HG03139 (cell line): ENCODE results near the gene UAP1L1.

Source experiments
- ATAC-seq: cut with Tn5 transposase; IDR thresholded peaks from one replicate; pipeline ENCODE4 v1.9.1; 2021; ENCODE audit not compliant: unreplicated experiment

UAP1L1 gene

DNA sequence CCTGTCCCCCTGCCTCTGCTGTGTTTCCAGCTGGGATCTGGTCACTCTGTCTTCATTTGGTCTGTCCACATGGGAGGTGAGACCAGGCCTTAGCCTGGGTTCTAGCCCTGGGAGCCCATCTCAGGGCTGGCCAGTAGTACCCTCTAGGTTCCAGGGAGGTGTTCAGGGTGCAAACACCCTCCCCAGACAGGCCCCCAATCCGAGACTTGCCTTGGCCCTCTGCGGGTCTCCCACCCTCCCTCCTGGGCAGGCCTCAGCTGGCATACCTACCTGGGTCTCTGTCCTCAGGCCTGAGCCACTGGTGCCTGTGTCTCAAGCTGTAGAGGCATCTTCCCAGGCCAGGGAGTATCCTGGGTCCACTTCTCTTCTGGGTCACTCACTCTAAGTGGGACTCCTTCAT lies 6.0 kb upstream of the UAP1L1 start:
- ATAC-seq, result no peak

- no peak for ATAC-seq
Measured at GRCh38 chr9:137073992-137074399, 3.3 kb upstream of the UAP1L1 start.

GRCh38 chr9:137074657-137075274 lies 2.6 kb upstream of the UAP1L1 start:
- ATAC-seq, result no peak

GRCh38 chr9:137075275-137075775 lies 2.0 kb upstream of the UAP1L1 start:
- no peak for ATAC-seq

DNA sequence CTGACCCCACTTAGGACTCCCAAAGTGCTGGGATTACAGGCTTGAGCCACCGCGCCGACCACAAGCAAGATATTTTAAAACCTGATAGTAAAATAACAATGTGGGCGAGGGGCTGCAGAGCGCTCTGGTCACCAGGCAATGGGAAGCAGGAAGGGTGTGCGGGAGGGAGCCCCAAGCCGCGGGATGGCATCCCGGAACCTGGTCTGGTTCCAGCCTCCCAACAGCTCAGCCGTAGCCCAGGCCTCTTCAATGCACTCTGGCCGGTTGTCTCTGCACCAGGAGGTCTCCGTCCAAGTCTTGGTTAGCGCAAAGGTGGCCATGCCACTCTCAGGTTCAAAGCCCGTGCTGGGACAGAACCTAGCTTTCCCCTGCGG lies 694 bp upstream of the UAP1L1 start:
- ATAC-seq, result no peak

- ATAC-seq, result no peak
Measured at GRCh38 chr9:137077758-137078693, 709 bp downstream of the UAP1L1 start.

GRCh38 chr9:137078701-137079400 lies 1.5 kb downstream of the UAP1L1 start:
- no peak for ATAC-seq

GRCh38 chr9:137079401-137079787 lies 2.1 kb downstream of the UAP1L1 start:
- ATAC-seq, result no peak

- ATAC-seq, result no peak
Measured at GRCh38 chr9:137080260-137081122, 3.2 kb downstream of the UAP1L1 start.

DNA sequence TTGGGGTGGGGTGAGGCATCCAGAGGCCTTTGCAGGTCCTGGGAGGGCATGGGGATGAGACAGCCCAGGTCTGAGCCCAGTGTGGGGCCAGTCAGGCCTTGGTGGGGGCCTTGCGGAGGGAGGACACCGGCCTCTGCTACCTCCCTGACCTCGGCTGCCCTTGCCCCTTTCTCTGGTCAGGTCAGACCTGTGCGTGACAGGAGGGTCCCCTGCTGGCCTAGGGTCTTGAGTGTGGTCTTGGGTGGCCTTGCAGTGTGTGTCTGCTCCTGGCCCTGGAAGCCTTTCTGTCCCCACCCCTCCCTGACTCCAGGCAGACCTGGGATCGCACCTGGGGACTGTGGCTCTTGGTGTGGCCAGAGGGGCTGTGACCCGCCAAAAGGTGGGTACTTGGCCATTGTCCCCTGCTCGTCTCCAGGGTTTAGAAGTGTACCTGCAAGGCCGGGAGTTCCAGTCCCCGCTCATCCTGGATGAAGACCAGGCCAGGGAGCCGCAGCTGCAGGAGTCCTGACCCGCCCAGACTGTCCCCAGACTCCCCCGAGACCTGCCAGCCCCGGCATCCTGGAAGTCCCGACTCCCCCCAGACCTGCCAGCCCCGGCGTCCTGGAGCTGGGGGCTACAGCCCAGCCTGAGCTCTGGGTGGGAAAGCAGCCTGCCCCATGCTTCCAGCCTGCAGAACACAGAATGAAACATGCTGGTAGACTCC lies 5.1 kb downstream of the UAP1L1 start:
- no peak for ATAC-seq

DNA sequence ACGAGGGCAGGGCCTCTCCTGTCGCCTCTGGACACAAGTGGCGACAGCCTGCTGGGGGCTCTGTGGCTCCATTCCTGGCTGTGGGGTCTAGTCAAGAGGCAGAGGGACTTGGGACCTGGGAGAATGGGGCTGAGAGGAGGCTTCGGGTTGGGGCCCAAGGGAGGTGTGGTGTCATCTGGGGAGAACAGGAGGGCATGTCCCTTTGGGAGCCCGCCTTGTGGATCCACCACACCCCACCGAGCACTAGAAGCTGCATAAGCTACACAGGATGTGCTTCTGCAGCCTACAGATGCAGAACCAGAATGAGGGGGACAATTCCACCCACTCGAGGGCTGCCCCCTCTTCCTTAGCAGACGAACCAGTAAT lies 5.6 kb downstream of the UAP1L1 start:
- no peak for ATAC-seq

DNA sequence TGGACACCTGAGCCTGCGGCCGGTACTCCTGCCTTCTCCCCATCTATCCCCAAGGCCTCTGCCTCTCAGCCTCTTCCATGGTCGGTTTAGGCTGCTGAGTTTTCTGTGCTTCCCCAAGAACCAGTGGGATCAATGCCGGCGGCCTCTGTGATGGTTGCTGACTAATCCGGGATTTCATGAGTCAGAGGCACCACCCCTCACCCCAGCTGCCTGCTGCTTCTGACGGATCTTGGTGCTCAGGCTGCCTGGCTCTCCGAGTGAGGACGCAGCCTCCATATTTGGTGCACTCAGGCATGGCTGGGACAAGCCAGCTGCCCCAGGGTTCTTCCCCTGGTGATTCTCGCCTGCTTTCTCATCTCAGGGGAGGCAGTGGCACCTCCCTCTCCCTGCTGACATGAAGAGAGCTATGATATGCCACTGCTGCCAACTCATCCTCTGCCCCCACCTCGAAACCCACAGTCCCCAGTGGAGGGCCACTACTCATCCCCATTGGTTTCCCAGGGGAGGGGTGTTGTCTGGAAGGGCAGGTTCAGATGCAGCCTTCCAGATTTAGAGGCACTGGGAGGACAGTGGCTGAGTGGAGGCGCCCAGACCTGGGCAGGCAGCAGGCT lies 6.2 kb downstream of the UAP1L1 start:
- ATAC-seq, result no peak

DNA sequence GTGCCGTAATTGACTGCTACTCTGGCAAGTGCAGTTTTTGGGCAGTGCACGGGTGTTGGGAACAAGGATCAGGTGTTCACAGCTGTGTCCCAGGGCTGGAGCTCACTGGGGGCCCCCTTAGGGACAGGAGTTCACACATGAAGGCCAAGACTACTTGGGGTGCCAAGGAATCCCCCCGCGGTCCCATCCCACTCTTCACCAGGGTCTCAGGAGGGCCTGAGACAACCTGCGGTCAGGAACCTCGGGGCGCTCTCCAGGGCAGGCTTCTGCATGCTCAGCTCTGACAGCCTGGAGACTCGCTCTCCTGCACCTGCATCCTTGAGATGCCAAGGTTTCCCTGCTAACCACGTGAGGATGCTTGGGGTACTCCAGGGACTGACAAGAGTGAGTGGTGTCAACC lies 7.2 kb downstream of the UAP1L1 start:
- no peak for ATAC-seq

- peak; percentile 1 for ATAC-seq
Measured at GRCh38 chr9:137085920-137086530, 8.7 kb downstream of the UAP1L1 start.

DNA sequence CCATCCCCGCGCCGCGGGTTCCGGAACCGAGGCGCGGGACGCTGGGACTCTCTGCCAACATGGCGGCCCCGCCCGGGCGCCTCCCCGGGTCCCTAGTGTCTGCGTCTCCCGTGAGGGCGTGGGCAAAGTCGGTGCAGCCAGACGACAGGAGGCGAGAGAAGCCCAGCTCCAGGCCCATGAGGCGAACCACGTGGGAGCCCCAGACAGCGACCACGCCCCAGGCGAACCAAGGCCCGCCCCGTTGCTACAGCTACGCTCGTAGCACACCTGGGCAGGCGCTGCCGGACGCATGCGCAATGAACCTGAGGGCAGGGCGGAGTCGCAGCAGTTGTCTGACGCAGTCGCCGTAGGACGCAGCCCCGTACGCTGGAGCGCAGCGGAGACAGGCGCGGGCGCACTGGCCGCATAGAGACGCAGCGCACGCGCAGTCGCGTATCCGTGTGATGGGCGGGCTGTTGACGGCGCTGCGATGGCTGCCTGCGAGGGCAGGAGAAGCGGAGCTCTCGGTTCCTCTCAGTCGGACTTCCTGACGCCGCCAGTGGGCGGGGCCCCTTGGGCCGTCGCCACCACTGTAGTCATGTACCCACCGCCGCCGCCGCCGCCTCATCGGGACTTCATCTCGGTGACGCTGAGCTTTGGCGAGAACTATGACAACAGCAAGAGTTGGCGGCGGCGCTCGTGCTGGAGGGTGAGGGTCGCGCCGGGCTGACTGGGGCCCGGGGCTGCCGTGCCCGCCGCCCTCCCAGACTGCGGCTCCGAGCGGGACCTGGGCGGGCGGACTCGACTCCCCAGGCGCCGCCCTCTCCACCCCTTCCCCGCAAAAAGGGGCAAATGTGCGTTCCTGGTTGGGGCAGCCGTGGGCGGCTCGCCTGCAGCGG lies 9.5 kb downstream of the UAP1L1 start, which contains the start of gene MAN1B1:
MAN1B1 (plus strand) TSS at position 455 of the 878 bp plus-strand sequence; CDS start at position 470, 15 bp downstream.
- ATAC-seq, result peak; percentile 75

GRCh38 chr9:137087409-137087925 lies 10.2 kb downstream of the UAP1L1 start:
- no peak for ATAC-seq

DNA sequence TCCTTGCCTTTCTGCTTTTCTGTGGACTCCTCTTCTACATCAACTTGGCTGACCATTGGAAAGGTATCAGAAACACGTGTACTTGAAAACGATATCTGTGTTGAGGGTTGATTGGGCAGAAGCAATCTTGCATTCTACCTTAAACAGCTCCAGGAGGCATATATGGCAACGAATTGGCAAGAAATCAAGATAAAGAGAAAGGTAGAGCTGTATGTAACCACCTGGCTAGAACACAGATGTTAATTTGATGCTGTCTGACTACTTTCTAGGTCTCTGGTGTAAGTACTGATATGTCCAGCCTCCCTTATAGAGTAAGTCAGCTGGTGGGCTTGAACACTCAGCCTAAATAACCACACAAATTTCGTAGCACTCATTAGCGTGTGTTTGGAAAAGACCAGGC lies 10.8 kb downstream of the UAP1L1 start:
- ATAC-seq, result no peak
